Activated CD8-positive, alpha-beta memory T cell treated with anti-CD3 and anti-CD28 coated beads for 48 hours (primary cell): ENCODE results near the gene NAE1.

Experiments
- DNase-seq, 3 experiments: peaks; one replicate each; pipeline ENCODE4 v3.0.0-alpha.2; 2020; ENCODE audit warnings: low read depth in 2 of 3, low spot score in 2 of 3

Gene NAE1

DNA sequence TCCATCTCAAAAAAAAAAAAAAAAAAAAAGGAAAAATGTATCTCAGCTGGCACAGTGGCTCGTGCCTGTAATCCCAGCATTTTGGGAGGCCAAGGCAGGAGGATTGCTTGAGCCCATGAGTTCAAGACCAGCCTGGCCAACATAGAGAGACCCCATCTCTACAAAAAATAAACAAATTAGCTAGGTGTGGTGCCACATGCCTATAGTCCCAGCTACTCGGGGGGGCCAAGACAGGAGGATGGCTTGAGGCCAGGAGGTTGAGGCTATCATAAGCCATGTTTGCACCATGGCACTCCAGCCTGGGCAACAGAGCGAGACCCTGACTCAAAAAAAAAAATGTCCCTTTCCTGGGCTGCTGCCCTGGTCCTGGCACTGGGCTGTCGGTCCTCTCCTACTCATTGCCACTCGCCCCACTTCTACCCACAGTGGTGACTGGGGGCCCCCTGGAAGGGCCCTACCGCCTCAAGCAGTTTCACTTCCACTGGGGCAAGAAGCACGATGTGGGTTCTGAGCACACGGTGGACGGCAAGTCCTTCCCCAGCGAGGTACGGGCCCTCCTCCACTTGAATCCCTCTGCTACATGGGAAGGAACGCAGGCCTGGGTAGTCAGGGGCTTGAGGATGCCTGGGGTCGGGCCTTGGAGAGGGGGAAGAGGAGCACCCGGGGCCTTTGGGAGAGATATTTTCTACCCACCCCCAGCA lies 19.5 kb upstream of the NAE1 start:
- no peak for DNase-seq

- DNase-seq: no peak
Observed at GRCh38 chr16:66849549-66849948, 18.8 kb upstream of the NAE1 start.

DNA sequence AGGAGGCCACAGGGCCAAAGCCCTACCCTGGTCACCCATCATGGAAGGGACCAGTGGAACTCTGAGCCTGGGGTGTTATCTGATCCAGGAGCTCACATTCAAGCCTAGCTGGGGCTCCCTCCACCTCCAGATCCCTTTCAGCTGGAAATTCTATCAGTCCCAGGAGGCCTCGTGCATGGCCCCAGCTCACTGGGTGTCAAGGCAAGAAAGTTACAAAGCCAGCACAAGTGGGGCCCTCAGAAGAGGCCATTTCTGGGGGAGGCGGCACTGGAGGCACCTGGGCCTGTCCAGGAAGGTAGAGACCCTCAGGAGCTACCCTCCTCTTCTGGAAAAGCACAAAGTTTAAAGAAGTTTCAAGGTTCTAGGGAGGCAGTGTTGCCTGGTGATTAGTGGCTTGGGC lies 18.2 kb upstream of the NAE1 start:
- DNase-seq: no peak

DNA sequence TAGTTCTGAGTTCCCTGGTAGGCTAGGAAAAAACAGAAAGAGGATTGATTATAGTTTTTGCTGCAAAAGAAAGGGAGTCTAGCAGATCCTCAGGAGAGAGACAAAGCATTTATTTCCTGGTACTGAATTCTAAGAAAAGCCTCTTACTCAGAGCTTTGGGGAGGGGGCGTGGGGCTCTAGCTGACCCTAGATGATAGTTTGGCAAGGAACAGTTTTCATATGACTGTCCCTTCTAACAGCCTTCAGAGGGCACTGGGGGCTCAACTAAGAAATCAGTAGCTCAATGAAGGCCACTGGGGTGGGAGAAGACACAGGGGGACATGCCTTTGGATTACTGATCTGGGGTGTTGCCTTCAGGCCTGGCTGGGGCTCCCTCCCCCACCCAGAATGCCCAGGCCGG lies 17.4 kb upstream of the NAE1 start:
- no peak for DNase-seq

- DNase-seq: no peak
Observed at GRCh38 chr16:66847533-66848067, 16.8 kb upstream of the NAE1 start.

DNA sequence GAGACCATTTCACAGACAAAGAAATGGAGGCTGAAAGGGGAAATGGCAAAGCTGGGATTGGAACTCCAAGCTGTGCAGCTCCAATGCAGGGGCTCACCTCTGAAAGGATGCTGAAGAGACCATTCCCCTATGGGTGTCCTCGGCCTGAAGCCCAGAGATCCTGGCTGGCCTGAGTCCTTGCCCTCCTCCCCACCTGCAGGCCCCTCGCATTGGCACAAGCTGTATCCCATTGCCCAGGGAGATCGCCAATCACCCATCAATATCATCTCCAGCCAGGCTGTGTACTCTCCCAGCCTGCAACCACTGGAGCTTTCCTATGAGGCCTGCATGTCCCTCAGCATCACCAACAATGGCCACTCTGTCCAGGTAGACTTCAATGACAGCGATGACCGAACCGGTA lies 16.1 kb upstream of the NAE1 start:
- DNase-seq: no peak

DNA sequence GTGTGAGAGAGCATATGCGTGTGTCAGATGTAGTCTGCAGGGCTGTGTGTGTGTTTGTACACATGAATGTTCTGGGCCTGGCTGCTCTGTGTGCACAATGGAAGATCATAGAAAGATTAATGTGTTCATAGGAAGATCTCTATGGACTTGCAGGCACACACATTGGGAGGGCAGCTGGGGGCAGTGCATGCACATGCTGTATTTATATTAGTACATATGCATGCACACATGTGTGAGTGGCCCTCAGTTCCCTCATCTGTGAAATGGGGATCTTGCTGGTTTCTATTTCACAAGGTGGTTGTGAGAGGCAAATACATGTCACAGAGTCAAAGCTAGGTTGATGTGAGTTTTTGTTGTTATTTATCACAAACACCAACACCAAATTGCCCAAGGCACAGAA lies 15.5 kb upstream of the NAE1 start:
- DNase-seq: no peak

DNA sequence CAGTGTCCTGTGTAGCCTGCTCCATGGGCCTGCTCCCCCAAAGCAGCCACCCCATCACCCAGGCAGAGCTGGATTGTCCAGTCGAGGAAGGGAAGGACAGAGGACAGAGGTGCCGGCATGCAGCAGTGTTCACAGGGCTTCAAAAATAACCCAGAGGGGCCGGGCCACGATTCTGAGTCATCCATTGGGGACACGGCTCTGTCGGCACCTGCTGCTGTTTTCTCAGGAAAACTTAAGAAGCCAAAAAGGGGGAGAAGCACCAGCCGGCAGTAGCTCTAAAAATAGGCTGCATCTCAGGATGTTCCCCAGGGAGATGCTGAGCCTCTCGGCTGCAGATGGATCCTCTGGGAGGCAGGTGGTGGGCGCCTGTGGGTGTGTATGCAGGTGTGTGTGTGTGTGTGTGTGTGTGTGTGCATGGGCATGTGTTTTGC lies 15.0 kb upstream of the NAE1 start:
- DNase-seq: no peak

GRCh38 chr16:66845080-66845410 lies 14.3 kb upstream of the NAE1 start:
- no peak for DNase-seq

DNA sequence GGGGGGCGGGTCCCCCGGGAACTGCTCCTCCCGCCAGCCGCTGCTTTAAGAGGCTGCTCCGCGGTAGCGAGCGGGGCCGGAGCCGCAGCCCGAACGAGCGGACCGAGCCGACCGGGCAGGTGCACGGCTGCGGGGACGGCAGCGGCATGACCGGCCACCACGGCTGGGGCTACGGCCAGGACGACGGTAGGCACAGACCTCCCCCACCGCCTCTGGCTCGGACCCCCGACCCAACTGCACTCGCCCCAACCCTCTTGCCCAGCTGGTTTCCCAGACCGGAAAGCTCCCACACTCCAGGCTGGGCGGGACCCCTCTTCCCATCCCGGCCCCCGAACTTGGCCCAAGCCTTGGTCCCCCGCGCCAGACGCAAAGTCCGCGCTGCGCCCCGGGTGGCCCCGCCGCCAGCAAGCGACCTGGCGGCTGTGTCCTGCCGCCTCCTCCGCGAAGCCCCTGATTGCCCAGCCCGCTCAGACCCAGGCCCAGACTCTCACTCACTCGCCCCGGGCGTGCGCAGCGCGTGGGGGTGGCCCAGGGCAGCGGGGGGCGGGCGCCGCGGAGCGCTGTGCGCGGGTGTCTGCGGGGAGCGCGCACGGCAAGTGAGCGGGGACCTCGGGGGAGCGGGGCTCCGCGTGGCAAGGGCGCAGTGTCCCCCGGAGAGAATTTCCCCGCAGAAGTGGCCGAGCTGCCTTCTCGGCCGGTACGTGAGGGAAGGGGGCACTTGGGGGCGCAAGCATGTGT lies 13.7 kb upstream of the NAE1 start, which contains the start of gene CA7:
CA7 (plus strand) TSS at position 73 of the 738 bp plus-strand sequence; CDS start at position 147, 74 bp downstream.
- no peak for DNase-seq

DNA sequence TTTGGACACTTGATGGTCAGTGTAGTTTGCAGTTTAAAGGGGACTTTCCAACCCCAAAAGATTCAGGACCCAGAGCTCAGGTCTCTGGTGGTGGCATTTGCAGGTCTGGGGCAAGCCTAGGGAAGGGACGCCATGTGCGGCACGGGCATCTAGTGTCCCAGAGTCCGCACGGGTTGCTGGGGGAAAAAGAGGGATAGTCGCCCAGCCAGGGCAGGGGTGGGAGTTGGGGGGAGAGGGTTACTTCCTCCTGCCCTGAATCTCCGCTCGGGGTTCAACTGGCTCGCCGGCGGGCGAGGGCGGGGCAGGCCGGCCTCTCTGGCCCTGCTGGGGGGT lies 13.2 kb upstream of the NAE1 start:
- DNase-seq: no peak

- DNase-seq: no peak
Observed at GRCh38 chr16:66843191-66843590, 12.4 kb upstream of the NAE1 start.

DNA sequence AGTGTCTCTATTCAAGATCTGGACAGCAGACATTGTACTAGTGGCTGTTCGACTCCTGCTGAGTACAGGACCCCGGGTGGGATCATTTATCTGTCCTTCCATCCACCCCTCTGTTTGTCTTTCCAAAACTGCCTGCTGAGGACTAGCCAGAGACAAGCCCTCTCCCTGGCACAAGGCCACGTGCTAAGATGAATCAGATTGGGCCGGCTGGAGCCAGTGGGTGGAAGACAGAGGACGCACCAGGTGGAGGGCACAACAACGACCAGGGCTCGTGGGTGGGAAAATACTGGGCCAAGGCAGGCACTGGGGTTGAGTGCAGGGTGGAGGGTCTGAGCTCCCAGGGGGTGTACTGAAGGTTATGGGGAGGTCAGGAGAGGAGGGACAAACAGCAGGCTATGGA lies 12.0 kb upstream of the NAE1 start:
- no peak for DNase-seq

DNA sequence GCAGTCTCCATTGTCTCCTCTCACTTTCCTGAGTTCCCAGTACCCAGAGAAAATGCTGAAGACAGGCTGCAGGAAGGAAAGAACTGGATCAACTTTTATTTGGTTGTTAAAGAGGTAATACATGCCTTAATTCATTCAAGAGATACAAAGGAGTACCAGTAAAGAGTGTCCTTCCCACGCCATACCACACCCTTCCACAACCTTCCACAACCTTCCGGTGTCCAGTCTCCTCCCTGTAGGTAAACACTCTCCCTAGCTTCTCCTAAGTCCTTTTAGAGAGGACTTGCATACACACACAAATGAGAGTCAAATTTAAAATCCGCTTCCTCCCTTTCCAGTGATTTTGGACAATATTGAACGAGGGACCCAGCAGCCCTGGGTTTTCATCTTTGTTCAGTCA lies 10.6 kb upstream of the NAE1 start:
- DNase-seq: no peak

- DNase-seq: no peak
Observed at GRCh38 chr16:66840883-66841282, 10.1 kb upstream of the NAE1 start.

DNA sequence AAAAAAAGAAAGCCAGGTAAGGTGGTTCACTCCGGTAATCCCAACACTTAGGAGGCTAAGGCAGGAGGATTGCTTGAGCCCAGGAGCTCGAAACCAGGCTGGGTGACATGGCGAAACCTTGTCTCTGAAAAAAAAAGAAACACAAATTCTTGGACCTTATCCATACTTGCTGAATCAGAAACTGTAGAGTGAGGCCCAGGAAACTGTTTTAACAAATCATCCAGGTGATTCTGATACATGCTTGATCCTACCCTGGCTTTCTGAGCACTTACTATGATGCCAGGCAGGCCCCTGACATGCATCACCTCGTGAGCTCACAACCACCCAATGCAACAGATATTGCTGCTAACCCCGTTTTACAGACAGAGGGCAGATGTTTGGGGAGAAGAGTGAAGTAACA lies 4.0 kb upstream of the NAE1 start:
- DNase-seq: no peak

DNA sequence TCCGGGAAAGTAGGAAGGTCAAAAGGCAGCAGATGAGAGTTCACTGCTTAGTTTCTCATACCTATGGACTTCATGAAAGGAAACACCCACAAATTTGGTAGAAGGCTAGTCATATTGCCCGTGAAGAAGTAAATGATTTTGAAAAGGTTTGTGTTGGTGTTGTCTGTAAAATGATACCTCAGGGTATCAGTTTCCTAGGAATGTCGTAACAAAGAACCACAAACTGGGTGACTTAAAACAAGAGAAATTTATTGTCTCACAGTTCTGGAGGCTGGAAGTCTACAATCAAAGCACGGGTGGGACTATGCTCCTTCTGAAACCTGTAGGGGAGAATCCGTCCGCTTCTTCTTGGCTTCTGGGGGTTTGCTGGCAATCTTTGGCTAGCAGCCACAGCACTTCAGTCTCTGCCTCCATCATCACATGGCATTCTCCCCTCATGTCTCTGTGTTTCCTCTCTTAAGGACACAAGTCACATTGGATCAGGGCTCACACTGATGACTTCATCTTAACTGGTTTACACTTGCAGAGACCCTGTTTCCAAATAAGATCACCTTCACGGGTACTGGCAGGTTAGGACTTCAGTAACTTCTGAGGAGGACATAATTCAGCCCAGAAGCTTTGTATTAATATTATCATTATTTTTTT lies 2.0 kb upstream of the NAE1 start:
- no peak for DNase-seq

GRCh38 chr16:66832190-66832589 lies 1.4 kb upstream of the NAE1 start:
- DNase-seq: no peak

DNA sequence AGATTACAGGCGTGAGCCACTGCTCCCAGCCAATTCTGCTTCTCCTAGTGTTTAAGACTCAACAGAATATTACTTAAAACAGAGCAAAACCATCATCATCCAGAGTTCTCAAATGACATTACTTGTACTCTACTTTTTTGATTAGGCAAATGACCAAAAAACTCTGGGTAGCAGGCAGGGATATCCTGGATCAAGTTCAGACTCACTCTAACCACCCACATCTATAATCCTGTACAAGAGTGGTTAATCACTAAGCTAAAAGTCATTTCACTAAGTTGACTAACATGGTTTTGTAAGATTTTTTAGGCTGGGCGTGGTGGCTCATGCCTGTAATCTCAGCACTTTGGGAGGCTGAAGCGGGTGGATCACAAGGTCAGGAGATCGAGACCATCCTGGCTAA lies 6.8 kb downstream of the NAE1 start:
- DNase-seq: no peak

DNA sequence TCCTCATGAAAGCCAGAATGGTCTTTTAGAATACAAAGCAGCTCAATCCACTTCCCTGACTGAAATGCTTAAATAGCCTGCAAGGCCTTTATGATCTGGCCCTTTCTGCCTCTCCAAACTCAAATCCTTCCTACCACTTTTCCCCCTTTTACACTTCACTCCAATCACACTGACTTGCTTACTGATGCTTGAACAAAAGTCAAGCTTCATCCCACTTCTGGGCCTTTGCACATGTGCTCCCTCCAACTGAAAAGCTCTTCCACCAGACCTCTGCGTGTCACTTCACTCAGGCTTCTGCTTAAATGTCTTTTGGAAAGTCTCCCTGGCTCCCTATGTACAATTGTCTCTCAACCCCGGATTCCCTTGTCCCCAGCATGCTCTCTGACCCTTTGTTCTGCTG lies 16.0 kb downstream of the NAE1 start:
- no peak for DNase-seq

GRCh38 chr16:66811043-66811442 lies 19.7 kb downstream of the NAE1 start:
- DNase-seq: no peak

DNA sequence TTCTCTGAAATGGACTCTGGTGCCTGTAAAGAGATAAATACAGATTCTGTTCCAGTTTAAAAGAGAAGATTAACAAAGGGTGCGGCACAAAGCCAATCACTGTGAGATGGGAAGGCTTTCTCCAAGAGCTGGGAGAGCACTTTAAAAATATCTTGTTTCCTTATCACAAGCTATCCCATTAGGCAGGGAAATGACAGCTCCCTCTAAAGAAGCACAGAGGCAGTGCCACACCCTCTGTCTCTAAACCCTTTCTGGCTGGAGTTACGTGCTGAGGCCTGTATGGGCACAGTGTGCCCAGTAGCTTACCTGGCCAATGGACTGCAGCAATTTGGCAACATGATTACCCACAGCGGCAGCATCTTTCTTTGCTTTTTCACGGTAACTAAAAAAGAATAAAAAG lies 20.4 kb downstream of the NAE1 start:
- no peak for DNase-seq
